ENCODE measurements around the gene TRAPPC3L.

Gene TRAPPC3L

GRCh38 chr6:116461932-116462885 lies 83.3 kb downstream of the TRAPPC3L start:
- DNase-seq, result no peak

- no peak for DNase-seq
Measured at GRCh38 chr6:116461331-116461931, 84.1 kb downstream of the TRAPPC3L start, which contains the start of gene CALHM6. Gene CALHM6 (plus strand): TSS chr6:116461375. CDS start chr6:116461930, 555 bp downstream.

GRCh38 chr6:116459927-116460326 lies 85.6 kb downstream of the TRAPPC3L start:
- no peak for DNase-seq

- DNase-seq, result no peak
Measured at GRCh38 chr6:116458264-116458663, 87.2 kb downstream of the TRAPPC3L start.

- no peak for DNase-seq
Measured at GRCh38 chr6:116456927-116457326, 88.6 kb downstream of the TRAPPC3L start.

- DNase-seq, result no peak
Measured at GRCh38 chr6:116456106-116456505, 89.4 kb downstream of the TRAPPC3L start.

- no peak for DNase-seq
Measured at GRCh38 chr6:116452531-116452930, 93.0 kb downstream of the TRAPPC3L start.

- DNase-seq, result no peak
Measured at GRCh38 chr6:116451916-116452315, 93.6 kb downstream of the TRAPPC3L start.

GRCh38 chr6:116450769-116451740 lies 94.4 kb downstream of the TRAPPC3L start:
- DNase-seq, result no peak

- DNase-seq, result no peak
Measured at GRCh38 chr6:116450185-116450710, 95.2 kb downstream of the TRAPPC3L start.

GRCh38 chr6:116449565-116449964 lies 95.9 kb downstream of the TRAPPC3L start:
- DNase-seq, result no peak

GRCh38 chr6:116447496-116448011 lies 97.9 kb downstream of the TRAPPC3L start:
- DNase-seq, result no peak

- no peak for DNase-seq
Measured at GRCh38 chr6:116447052-116447451, 98.4 kb downstream of the TRAPPC3L start.

- DNase-seq, result no peak
Measured at GRCh38 chr6:116446399-116446798, 99.1 kb downstream of the TRAPPC3L start.

GRCh38 chr6:116445102-116445501 lies 100.4 kb downstream of the TRAPPC3L start:
- DNase-seq, result no peak

Data from NCI-H1694 (cell line).